Neural cell (in vitro differentiated cells): ENCODE results near the gene PRIMPOL.

Source experiments
- EP300 ChIP-seq: fragments of 450-650 bp; conservative IDR thresholded peaks from 2 replicates; pipeline ENCODE4 v1.6.1; 2014; ENCODE audit warnings: antibody characterized with exemption, mild to moderate bottlenecking, moderate library complexity; ENCODE audit not compliant: poor library complexity, severe bottlenecking
- EZH2 ChIP-seq: fragments of 200-600, 300-800 bp; shearing (Covaris generic), sonication (generic); IDR thresholded peaks from 2 replicates; pipeline ENCODE4 v1.6.1; 2014; ENCODE audit warnings: antibody characterized with exemption, low read length, borderline replicate concordance, mild to moderate bottlenecking; ENCODE audit not compliant: insufficient read depth, poor library complexity, severe bottlenecking
- TAF1 ChIP-seq: IDR thresholded peaks from 2 replicates; pipeline ENCODE4 v1.6.1; 2012; ENCODE audit warnings: low read depth
- TF ChIP-seq, protein P1 (sequence below): fragments of 450-650 bp; IDR thresholded peaks from 2 replicates; pipeline ENCODE4 v1.5.1; 2014; ENCODE audit warnings: antibody characterized with exemption, mild to moderate bottlenecking, moderate library complexity; ENCODE audit not compliant: poor library complexity, severe bottlenecking
- TF ChIP-seq, protein P2 (sequence below): IDR thresholded peaks from 2 replicates; pipeline ENCODE4 v1.6.1; 2012; ENCODE audit warnings: borderline replicate concordance

DNA sequence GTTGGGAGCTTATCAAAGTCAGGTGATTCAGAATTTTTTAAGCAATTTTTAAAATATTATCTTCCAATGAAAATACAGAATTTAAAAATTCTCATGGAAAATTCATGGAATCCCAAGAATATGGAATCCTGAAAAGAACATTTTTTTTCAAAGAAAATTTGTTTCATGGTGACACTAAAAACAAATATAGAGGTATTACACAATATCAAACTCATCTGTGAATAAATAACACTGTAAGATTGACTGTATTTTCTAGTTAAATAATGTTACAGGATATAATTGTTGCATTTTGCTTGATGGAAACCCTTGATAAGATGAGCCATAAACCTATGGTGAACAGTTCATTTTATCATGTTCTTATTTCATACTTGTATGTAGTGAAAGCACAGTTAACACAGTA, 11.4 kb downstream of the PRIMPOL start:
- TF ChIP-seq, protein P1, sequence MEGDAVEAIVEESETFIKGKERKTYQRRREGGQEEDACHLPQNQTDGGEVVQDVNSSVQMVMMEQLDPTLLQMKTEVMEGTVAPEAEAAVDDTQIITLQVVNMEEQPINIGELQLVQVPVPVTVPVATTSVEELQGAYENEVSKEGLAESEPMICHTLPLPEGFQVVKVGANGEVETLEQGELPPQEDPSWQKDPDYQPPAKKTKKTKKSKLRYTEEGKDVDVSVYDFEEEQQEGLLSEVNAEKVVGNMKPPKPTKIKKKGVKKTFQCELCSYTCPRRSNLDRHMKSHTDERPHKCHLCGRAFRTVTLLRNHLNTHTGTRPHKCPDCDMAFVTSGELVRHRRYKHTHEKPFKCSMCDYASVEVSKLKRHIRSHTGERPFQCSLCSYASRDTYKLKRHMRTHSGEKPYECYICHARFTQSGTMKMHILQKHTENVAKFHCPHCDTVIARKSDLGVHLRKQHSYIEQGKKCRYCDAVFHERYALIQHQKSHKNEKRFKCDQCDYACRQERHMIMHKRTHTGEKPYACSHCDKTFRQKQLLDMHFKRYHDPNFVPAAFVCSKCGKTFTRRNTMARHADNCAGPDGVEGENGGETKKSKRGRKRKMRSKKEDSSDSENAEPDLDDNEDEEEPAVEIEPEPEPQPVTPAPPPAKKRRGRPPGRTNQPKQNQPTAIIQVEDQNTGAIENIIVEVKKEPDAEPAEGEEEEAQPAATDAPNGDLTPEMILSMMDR = no peak
- TF ChIP-seq EZH2 (no peak), TAF1 (no peak), EP300 (no peak)
- TF ChIP-seq, protein P2, sequence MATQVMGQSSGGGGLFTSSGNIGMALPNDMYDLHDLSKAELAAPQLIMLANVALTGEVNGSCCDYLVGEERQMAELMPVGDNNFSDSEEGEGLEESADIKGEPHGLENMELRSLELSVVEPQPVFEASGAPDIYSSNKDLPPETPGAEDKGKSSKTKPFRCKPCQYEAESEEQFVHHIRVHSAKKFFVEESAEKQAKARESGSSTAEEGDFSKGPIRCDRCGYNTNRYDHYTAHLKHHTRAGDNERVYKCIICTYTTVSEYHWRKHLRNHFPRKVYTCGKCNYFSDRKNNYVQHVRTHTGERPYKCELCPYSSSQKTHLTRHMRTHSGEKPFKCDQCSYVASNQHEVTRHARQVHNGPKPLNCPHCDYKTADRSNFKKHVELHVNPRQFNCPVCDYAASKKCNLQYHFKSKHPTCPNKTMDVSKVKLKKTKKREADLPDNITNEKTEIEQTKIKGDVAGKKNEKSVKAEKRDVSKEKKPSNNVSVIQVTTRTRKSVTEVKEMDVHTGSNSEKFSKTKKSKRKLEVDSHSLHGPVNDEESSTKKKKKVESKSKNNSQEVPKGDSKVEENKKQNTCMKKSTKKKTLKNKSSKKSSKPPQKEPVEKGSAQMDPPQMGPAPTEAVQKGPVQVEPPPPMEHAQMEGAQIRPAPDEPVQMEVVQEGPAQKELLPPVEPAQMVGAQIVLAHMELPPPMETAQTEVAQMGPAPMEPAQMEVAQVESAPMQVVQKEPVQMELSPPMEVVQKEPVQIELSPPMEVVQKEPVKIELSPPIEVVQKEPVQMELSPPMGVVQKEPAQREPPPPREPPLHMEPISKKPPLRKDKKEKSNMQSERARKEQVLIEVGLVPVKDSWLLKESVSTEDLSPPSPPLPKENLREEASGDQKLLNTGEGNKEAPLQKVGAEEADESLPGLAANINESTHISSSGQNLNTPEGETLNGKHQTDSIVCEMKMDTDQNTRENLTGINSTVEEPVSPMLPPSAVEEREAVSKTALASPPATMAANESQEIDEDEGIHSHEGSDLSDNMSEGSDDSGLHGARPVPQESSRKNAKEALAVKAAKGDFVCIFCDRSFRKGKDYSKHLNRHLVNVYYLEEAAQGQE = no peak
